ENCODE data around the gene ENOPH1. TPM values are rescaled to one million over a fixed set of nuclear protein-coding genes. Genes with fewer than 3 reads are reported as not detected.

Gene ENOPH1
- total and polyA plus RNA-seq, 9 of the 15 experiments (the other 6 are each of a cell fraction or from before 2014, with no cell fraction given) = 29.8 to 71.4 (median 48.9) TPM

DNA sequence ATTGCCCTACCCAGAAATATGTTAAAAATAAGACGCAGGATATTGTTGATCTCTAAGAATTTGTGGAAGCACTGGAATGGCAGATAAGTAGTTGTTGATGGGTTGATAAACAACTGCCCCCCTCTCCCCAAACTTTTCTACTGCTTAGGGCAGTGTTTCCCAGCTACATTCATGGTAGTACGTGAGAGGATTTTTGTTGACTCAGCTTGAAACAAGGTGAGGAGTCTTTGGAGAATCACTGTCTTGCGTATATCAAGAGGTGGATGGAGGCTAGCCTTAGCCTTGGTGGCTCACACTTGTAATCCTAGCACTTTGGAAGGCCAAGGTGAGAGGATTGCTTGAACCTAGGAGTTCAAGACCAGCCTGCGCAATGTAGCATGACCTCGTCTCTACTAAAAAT lies 5.7 kb downstream of the ENOPH1 start:
- no TSS peak for BruUV-seq (replicated peaks)
- Histone ChIP-seq H3K9me1 (ENCODE audit: control insufficient read depth, insufficient read depth, low read length) (no peaks in the 10 kb centered on the region), H3K9me3 (replicated peaks; ENCODE audit: control insufficient read depth, insufficient read depth, low read depth, low read length) (0 out of 2 replicates have a peak, but pooled peaks cover 1% of the 10 kb centered on the region), H3K4me1 (replicated peaks in 1 of 2; ENCODE audit: control insufficient read depth in 2 of 2, insufficient read depth in 2 of 2, low read length in 2 of 2) (peaks cover 13% of the 10 kb centered on the region in 2 experiments; a peak in 4 of 5 replicates), H3K27ac (ENCODE audit: extremely low read depth, low read depth, low read length) (no peak overlapping the region), H3K4me2 (ENCODE audit: insufficient read depth, low read length) (no peak overlapping the region), H3K9ac (ENCODE audit: insufficient read depth in 1 of 2, low read depth in 2 of 2, low read length in 2 of 2) (no peak overlapping the region), H4K20me1 (replicated peaks; ENCODE audit: control insufficient read depth, insufficient read depth, low read length) (peaks cover 5% of the 10 kb centered on the region; the same call in 1 of the 2 replicates), H3K79me2 (ENCODE audit: control insufficient read depth, insufficient read depth, low read length) (peaks cover 99% of the 10 kb centered on the region), H3K4me3 (no peak overlapping the region), H2AFZ (ENCODE audit: low read depth, low read length) (no peak overlapping the region), H3K36me3 (ENCODE audit: control insufficient read depth, insufficient read depth, low read length) (peaks cover 49% of the 10 kb centered on the region; the same call in 2 of the 3 replicates), H3K27me3 (ENCODE audit: control insufficient read depth in 2 of 2, insufficient read depth in 2 of 2, low read length in 2 of 2) (no peaks in the 10 kb centered on the region)
- WGBS (ENCODE audit: insufficient coverage, low coverage, missing lambda C conversion rate) = 78% methylated on average over 5 of the region's 5 CpGs
- no peak for FAIRE-seq
- ATAC-seq = no peak
- ChIA-PET POLR2A (interaction anchor here (1.6 kb wide), 1 partner anchor 8 kb away, joined by 5 read pairs; no protein-coding TSS in a partner anchor), CTCF (ENCODE audit: low intra/inter-chr PET ratio) (no interaction called here)
- intact Hi-C loops (cut with micrococcal nuclease) = no loop called here
- no peak for DNase-seq (ENCODE audit: extremely low read depth in 1 of 4, low spot score in 3 of 4)
- in situ Hi-C loops (cut with MboI) = no loop called here
- TF ChIP-seq CREM (IDR thresholded peaks at IDR 0.05; ENCODE audit: low read depth) (no peak), ZNF277 (CRISPR knock-in tag; IDR thresholded peaks at IDR 0.05; ENCODE audit: borderline replicate concordance) (no peak), PRMT5 (CRISPR knock-in tag; IDR thresholded peaks at IDR 0.05) (no peak), ZNF316 (IDR thresholded peaks at IDR 0.05) (peak; percentile 84), SMARCC2 (IDR thresholded peaks at IDR 0.05; ENCODE audit: low read depth) (no peak), POLR2H (tag; IDR thresholded peaks at IDR 0.05; ENCODE audit: low read depth) (no peak), KDM5B (IDR thresholded peaks at IDR 0.05; ENCODE audit: insufficient replicate concordance, low read depth, low read length) (no peak), C11orf30 (IDR thresholded peaks at IDR 0.05; ENCODE audit: low read depth) (peak; percentile 81), SMC3 (conservative IDR thresholded peaks at IDR 0.05; ENCODE audit: insufficient read depth, low read depth, low read length) (no peak), MAFG (tag; conservative IDR thresholded peaks at IDR 0.05) (peak; percentile 62), ZNF384 (IDR thresholded peaks at IDR 0.05; ENCODE audit: low read depth, low read length) (no peak)
- TF ChIP-seq, protein P1, sequence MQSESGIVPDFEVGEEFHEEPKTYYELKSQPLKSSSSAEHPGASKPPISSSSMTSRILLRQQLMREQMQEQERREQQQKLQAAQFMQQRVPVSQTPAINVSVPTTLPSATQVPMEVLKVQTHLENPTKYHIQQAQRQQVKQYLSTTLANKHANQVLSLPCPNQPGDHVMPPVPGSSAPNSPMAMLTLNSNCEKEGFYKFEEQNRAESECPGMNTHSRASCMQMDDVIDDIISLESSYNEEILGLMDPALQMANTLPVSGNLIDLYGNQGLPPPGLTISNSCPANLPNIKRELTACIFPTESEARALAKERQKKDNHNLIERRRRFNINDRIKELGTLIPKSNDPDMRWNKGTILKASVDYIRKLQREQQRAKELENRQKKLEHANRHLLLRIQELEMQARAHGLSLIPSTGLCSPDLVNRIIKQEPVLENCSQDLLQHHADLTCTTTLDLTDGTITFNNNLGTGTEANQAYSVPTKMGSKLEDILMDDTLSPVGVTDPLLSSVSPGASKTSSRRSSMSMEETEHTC (IDR thresholded peaks at IDR 0.05) = no peak
- TF ChIP-seq, protein P2, sequence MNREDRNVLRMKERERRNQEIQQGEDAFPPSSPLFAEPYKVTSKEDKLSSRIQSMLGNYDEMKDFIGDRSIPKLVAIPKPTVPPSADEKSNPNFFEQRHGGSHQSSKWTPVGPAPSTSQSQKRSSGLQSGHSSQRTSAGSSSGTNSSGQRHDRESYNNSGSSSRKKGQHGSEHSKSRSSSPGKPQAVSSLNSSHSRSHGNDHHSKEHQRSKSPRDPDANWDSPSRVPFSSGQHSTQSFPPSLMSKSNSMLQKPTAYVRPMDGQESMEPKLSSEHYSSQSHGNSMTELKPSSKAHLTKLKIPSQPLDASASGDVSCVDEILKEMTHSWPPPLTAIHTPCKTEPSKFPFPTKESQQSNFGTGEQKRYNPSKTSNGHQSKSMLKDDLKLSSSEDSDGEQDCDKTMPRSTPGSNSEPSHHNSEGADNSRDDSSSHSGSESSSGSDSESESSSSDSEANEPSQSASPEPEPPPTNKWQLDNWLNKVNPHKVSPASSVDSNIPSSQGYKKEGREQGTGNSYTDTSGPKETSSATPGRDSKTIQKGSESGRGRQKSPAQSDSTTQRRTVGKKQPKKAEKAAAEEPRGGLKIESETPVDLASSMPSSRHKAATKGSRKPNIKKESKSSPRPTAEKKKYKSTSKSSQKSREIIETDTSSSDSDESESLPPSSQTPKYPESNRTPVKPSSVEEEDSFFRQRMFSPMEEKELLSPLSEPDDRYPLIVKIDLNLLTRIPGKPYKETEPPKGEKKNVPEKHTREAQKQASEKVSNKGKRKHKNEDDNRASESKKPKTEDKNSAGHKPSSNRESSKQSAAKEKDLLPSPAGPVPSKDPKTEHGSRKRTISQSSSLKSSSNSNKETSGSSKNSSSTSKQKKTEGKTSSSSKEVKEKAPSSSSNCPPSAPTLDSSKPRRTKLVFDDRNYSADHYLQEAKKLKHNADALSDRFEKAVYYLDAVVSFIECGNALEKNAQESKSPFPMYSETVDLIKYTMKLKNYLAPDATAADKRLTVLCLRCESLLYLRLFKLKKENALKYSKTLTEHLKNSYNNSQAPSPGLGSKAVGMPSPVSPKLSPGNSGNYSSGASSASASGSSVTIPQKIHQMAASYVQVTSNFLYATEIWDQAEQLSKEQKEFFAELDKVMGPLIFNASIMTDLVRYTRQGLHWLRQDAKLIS (CRISPR knock-in tag; IDR thresholded peaks at IDR 0.05) = no peak
- TF ChIP-seq, protein P3, sequence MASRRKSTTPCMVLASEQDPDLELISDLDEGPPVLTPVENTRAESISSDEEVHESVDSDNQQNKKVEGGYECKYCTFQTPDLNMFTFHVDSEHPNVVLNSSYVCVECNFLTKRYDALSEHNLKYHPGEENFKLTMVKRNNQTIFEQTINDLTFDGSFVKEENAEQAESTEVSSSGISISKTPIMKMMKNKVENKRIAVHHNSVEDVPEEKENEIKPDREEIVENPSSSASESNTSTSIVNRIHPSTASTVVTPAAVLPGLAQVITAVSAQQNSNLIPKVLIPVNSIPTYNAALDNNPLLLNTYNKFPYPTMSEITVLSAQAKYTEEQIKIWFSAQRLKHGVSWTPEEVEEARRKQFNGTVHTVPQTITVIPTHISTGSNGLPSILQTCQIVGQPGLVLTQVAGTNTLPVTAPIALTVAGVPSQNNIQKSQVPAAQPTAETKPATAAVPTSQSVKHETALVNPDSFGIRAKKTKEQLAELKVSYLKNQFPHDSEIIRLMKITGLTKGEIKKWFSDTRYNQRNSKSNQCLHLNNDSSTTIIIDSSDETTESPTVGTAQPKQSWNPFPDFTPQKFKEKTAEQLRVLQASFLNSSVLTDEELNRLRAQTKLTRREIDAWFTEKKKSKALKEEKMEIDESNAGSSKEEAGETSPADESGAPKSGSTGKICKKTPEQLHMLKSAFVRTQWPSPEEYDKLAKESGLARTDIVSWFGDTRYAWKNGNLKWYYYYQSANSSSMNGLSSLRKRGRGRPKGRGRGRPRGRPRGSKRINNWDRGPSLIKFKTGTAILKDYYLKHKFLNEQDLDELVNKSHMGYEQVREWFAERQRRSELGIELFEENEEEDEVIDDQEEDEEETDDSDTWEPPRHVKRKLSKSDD (conservative IDR thresholded peaks at IDR 0.05; ENCODE audit: low read length) = no peak
